ENCODE data around the gene CST9. TPM values are rescaled to one million over a fixed set of nuclear protein-coding genes. Genes with fewer than 3 reads are reported as not detected.

The CST9 gene
- total and polyA plus RNA-seq, 2 of the 13 experiments (the other 11 are each of a cell fraction or from before 2014, with no cell fraction given), result 0.07 TPM; not detected in 1

DNA sequence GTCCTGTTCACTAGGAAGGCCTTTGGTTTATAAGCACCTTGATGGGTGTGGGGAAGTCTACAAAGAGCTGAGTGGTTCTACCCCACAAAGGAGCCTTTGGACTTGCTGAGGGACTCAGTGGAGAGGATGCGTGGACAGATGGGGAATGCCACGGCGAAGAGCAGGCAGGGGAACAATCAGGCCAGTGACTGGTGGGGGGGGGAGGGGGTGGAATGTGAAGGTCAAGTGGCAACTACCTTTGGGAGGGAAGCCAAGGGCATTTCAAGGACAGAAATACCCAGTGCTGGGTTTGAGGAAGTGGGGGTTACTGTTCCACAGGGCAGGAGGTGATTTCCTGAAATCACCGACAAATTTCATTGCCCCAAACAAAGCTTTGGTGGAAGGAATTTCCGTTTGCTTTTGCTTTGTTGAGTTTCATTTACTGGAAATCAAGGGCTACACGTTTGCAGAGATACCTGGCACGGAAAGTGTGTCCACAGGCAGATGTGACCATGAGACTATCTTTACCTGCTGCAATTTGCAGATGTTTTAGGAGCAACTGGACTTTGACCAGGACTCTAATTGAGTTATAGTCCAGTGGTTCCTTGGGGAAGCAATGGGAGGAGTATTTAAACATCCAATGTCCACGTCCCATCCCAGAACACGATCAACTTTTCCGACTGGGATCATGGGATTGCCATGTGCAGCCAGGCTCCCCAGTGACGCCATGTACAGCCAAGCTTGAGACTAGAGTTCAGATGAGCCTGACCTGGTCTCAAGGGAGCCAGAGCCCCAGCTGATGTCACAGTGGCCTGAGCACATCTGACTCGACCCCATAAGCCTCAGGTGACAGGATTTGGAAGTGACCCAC lies 24.1 kb upstream of the CST9 start (continued):
- TF ChIP-seq, protein P1, sequence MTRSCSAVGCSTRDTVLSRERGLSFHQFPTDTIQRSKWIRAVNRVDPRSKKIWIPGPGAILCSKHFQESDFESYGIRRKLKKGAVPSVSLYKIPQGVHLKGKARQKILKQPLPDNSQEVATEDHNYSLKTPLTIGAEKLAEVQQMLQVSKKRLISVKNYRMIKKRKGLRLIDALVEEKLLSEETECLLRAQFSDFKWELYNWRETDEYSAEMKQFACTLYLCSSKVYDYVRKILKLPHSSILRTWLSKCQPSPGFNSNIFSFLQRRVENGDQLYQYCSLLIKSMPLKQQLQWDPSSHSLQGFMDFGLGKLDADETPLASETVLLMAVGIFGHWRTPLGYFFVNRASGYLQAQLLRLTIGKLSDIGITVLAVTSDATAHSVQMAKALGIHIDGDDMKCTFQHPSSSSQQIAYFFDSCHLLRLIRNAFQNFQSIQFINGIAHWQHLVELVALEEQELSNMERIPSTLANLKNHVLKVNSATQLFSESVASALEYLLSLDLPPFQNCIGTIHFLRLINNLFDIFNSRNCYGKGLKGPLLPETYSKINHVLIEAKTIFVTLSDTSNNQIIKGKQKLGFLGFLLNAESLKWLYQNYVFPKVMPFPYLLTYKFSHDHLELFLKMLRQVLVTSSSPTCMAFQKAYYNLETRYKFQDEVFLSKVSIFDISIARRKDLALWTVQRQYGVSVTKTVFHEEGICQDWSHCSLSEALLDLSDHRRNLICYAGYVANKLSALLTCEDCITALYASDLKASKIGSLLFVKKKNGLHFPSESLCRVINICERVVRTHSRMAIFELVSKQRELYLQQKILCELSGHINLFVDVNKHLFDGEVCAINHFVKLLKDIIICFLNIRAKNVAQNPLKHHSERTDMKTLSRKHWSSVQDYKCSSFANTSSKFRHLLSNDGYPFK (CRISPR knock-in tag; IDR thresholded peaks at IDR 0.05; ENCODE audit: borderline replicate concordance), result 0 out of 2 replicates have a peak, but pooled peaks have one; percentile 4
- TF ChIP-seq ZSCAN25 (CRISPR knock-in tag; IDR thresholded peaks at IDR 0.05) (no peak), SAP130 (CRISPR knock-in tag; IDR thresholded peaks at IDR 0.05; ENCODE audit: low read depth) (0 out of 2 replicates have a peak, but pooled peaks have one; percentile 16), ZNF556 (CRISPR knock-in tag; IDR thresholded peaks at IDR 0.05; ENCODE audit: borderline replicate concordance) (no peak), ZNF547 (CRISPR knock-in tag; IDR thresholded peaks at IDR 0.05) (no peak; the same call in 1 of the 2 replicates), ZFX (CRISPR knock-in tag; IDR thresholded peaks at IDR 0.05; ENCODE audit: low read depth) (0 out of 2 replicates have a peak, but pooled peaks have one; percentile 10), RBM39 (IDR thresholded peaks at IDR 0.05; ENCODE audit: low read depth, low read length, poor library complexity, severe bottlenecking) (no peak), ZNF660 (CRISPR knock-in tag; IDR thresholded peaks at IDR 0.05; ENCODE audit: borderline replicate concordance, low read depth) (no peak), YEATS2 (CRISPR knock-in tag; IDR thresholded peaks at IDR 0.05; ENCODE audit: borderline replicate concordance) (peak; percentile 60; the same call in 1 of the 2 replicates), GTF2F1 (IDR thresholded peaks at IDR 0.05; ENCODE audit: low read length) (no peak), MED13 (CRISPR knock-in tag; IDR thresholded peaks at IDR 0.05) (no peak), ZNF530 (CRISPR knock-in tag; IDR thresholded peaks at IDR 0.05; ENCODE audit: low read depth) (0 out of 2 replicates have a peak, but pooled peaks have one; percentile 61), ZNF382 (CRISPR knock-in tag; IDR thresholded peaks at IDR 0.05; ENCODE audit: borderline replicate concordance) (peak; percentile 64; the same call in 1 of the 2 replicates)
- TF ChIP-seq, protein P2, sequence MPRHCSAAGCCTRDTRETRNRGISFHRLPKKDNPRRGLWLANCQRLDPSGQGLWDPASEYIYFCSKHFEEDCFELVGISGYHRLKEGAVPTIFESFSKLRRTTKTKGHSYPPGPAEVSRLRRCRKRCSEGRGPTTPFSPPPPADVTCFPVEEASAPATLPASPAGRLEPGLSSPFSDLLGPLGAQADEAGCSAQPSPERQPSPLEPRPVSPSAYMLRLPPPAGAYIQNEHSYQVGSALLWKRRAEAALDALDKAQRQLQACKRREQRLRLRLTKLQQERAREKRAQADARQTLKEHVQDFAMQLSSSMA (CRISPR knock-in tag; IDR thresholded peaks at IDR 0.05), result peak; percentile 65; the same call in 1 of the 2 replicates
- TF ChIP-seq, protein P3, sequence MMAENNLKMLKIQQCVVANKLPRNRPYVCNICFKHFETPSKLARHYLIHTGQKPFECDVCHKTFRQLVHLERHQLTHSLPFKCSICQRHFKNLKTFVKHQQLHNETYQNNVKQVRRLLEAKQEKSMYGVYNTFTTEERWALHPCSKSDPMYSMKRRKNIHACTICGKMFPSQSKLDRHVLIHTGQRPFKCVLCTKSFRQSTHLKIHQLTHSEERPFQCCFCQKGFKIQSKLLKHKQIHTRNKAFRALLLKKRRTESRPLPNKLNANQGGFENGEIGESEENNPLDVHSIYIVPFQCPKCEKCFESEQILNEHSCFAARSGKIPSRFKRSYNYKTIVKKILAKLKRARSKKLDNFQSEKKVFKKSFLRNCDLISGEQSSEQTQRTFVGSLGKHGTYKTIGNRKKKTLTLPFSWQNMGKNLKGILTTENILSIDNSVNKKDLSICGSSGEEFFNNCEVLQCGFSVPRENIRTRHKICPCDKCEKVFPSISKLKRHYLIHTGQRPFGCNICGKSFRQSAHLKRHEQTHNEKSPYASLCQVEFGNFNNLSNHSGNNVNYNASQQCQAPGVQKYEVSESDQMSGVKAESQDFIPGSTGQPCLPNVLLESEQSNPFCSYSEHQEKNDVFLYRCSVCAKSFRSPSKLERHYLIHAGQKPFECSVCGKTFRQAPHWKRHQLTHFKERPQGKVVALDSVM (CRISPR knock-in tag; IDR thresholded peaks at IDR 0.05), result no peak
- TF ChIP-seq, protein P4, sequence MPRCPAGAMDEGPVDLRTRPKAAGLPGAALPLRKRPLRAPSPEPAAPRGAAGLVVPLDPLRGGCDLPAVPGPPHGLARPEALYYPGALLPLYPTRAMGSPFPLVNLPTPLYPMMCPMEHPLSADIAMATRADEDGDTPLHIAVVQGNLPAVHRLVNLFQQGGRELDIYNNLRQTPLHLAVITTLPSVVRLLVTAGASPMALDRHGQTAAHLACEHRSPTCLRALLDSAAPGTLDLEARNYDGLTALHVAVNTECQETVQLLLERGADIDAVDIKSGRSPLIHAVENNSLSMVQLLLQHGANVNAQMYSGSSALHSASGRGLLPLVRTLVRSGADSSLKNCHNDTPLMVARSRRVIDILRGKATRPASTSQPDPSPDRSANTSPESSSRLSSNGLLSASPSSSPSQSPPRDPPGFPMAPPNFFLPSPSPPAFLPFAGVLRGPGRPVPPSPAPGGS (CRISPR knock-in tag; IDR thresholded peaks at IDR 0.05), result no peak
- TF ChIP-seq, protein P5, sequence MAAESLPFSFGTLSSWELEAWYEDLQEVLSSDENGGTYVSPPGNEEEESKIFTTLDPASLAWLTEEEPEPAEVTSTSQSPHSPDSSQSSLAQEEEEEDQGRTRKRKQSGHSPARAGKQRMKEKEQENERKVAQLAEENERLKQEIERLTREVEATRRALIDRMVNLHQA (CRISPR knock-in tag; IDR thresholded peaks at IDR 0.05), result no peak

Data from HepG2 (cell line).